GM21528 (cell line): ENCODE results near the gene RPL34.
"Not testable (repeated sequence)": the region's sequence is repeated elsewhere in the genome, so short reads cannot be mapped to it uniquely, and the experiment has no call there.

Experiments used
- ATAC-seq: cut with Tn5 transposase; IDR thresholded peaks from one replicate; pipeline ENCODE4 v1.9.1; 2021; ENCODE audit warnings: mild to moderate bottlenecking, moderate library complexity; ENCODE audit not compliant: unreplicated experiment, low FRiP score

The RPL34 gene

GRCh38 chr4:108620101-108620932 lies at the start of gene RPL34:
Gene RPL34, plus strand, starts transcription at chr4:108620576. Its CDS starts 1,384 bp downstream, at chr4:108621960.
- peak; percentile 99 for ATAC-seq

- no peak for ATAC-seq
Observed at GRCh38 chr4:108570993-108571569, 49.3 kb upstream of the RPL34 start.

- no peak for ATAC-seq
Observed at GRCh38 chr4:108574402-108574801, 46.0 kb upstream of the RPL34 start.

GRCh38 chr4:108581083-108581482 lies 39.3 kb upstream of the RPL34 start:
- no peak for ATAC-seq

- no peak for ATAC-seq
Observed at GRCh38 chr4:108586778-108587177, 33.6 kb upstream of the RPL34 start.

- no peak for ATAC-seq
Observed at GRCh38 chr4:108588878-108589277, 31.5 kb upstream of the RPL34 start.

- ATAC-seq, result no peak
Observed at GRCh38 chr4:108589961-108590360, 30.4 kb upstream of the RPL34 start.

- ATAC-seq, result no peak
Observed at GRCh38 chr4:108590776-108591175, 29.6 kb upstream of the RPL34 start.

- ATAC-seq, result no peak
Observed at GRCh38 chr4:108592674-108592986, 27.7 kb upstream of the RPL34 start.

GRCh38 chr4:108594296-108594695 lies 26.1 kb upstream of the RPL34 start:
- not testable (repeated sequence) for ATAC-seq

GRCh38 chr4:108596344-108596743 lies 24.0 kb upstream of the RPL34 start:
- ATAC-seq, result no peak

- ATAC-seq, result no peak
Observed at GRCh38 chr4:108601106-108601505, 19.3 kb upstream of the RPL34 start.

- ATAC-seq, result no peak
Observed at GRCh38 chr4:108601532-108601931, 18.8 kb upstream of the RPL34 start.

GRCh38 chr4:108602163-108602562 lies 18.2 kb upstream of the RPL34 start:
- no peak for ATAC-seq

GRCh38 chr4:108607079-108607815 lies 13.1 kb upstream of the RPL34 start:
- ATAC-seq, result no peak

GRCh38 chr4:108611365-108611764 lies 9.0 kb upstream of the RPL34 start:
- ATAC-seq, result no peak

- no peak for ATAC-seq
Observed at GRCh38 chr4:108612365-108612764, 8.0 kb upstream of the RPL34 start.

- ATAC-seq, result peak; percentile 16
Observed at GRCh38 chr4:108619372-108620100, 840 bp upstream of the RPL34 start.

GRCh38 chr4:108620933-108621905 lies 843 bp downstream of the RPL34 start:
- ATAC-seq, result peak; percentile 18

- ATAC-seq, result no peak
Observed at GRCh38 chr4:108622022-108622421, 1.6 kb downstream of the RPL34 start.
